Measurements from ENCODE around the gene TIMP2. TPM values are rescaled to one million over a fixed set of nuclear protein-coding genes. Genes with fewer than 3 reads are reported as not detected.
A peak's percentile ranks its signal among the peaks of the same experiment; 100 is the strongest.

Gene TIMP2
- total and polyA plus RNA-seq, 2 of the 13 experiments (the other 11 are each of a cell fraction or from before 2014, with no cell fraction given) = 3.8 to 8.5 TPM

GRCh38 chr17:78908426-78908825 is 16.8 kb downstream of the TIMP2 start:
- no peak overlapping the region for H3K4me2 ChIP-seq (ENCODE audit: low read depth, low read length)
- POLR2A ChIA-PET = interaction anchor here (0.9 to 1.3 kb wide), 3 partner anchors 12 to 71 kb away, joined by 3 to 4 read pairs (median 3); partner anchors contain the start of gene LGALS3BP
- CTCF ChIA-PET (ENCODE audit: low intra/inter-chr PET ratio, low total read pairs) = no interaction called here
- 16% methylated on average over 4 of the region's 4 CpGs for WGBS (ENCODE audit: low lambda C conversion rate)
- intact Hi-C loops (cut with micrococcal nuclease; ENCODE audit: unreplicated experiment) = no loop called here
- H2AFZ ChIP-seq (ENCODE audit: low read length) = no peak overlapping the region
- ATAC-seq (no peak; the same call in 2 of the 3 replicates), FAIRE-seq (no peak), DNase-seq (ENCODE audit: low spot score) (peak; percentile 33)
- peaks cover 16% of the 10 kb centered on the region for H3K4me1 ChIP-seq (ENCODE audit: insufficient read depth, low read length)
- no peaks in the 10 kb centered on the region for H4K20me1 ChIP-seq (ENCODE audit: insufficient read depth, low read length)
- H3K79me2 ChIP-seq (ENCODE audit: insufficient read depth, low read length) = no peaks in the 10 kb centered on the region
- peak; percentile 60 for TF ChIP-seq FOXA3 (CRISPR knock-in tag; IDR thresholded peaks at IDR 0.05)
- TF ChIP-seq HNF4G (IDR thresholded peaks at IDR 0.05; ENCODE audit: borderline replicate concordance, low read depth, low read length) = no peak
- TF ChIP-seq HNF4G (CRISPR knock-in tag; IDR thresholded peaks at IDR 0.05; ENCODE audit: borderline replicate concordance, low read depth) = no peak
- no peak for TF ChIP-seq PHF20 (CRISPR knock-in tag; IDR thresholded peaks at IDR 0.05)
- 0 out of 2 replicates have a peak, but pooled peaks have one; percentile 20 for TF ChIP-seq PATZ1 (CRISPR knock-in tag; IDR thresholded peaks at IDR 0.05)
- TF ChIP-seq FOXA1 (IDR thresholded peaks at IDR 0.05) = no peak
- TF ChIP-seq FOXA1 (CRISPR knock-in tag; IDR thresholded peaks at IDR 0.05) = peak; percentile 71
- 0 out of 2 replicates have a peak, but pooled peaks have one; percentile 26 for TF ChIP-seq GFI1 (CRISPR knock-in tag; IDR thresholded peaks at IDR 0.05; ENCODE audit: borderline replicate concordance)
- TF ChIP-seq ZNF281 (CRISPR knock-in tag; IDR thresholded peaks at IDR 0.05; ENCODE audit: borderline replicate concordance) = peak; percentile 61; the same call in 1 of the 2 replicates
- TF ChIP-seq ELF3 (CRISPR knock-in tag; IDR thresholded peaks at IDR 0.05) = 0 out of 2 replicates have a peak, but pooled peaks have one; percentile 9
- peak; percentile 40; the same call in 1 of the 2 replicates for TF ChIP-seq FOSL2 (CRISPR knock-in tag; IDR thresholded peaks at IDR 0.05)
- no peak overlapping the region for H3K4me3 ChIP-seq (replicated peaks in 1 of 3; ENCODE audit: insufficient read depth in 1 of 3, low read depth in 2 of 3, low read length in 3 of 3)
- no peak overlapping the region for H3K27ac ChIP-seq (ENCODE audit: extremely low read length, insufficient read depth, low read length)
- no peaks in the 10 kb centered on the region; a peak in 1 of 5 replicates for H3K36me3 ChIP-seq (replicated peaks in 1 of 2; ENCODE audit: control insufficient read depth in 1 of 2, insufficient read depth in 2 of 2, low read length in 2 of 2)
- H3K27me3 ChIP-seq (ENCODE audit: control insufficient read depth in 1 of 2, insufficient read depth in 2 of 2, low read length in 2 of 2) = no peaks in the 10 kb centered on the region
- H3K9ac ChIP-seq (ENCODE audit: insufficient read depth, low read depth, low read length) = no peak overlapping the region
- no peaks in the 10 kb centered on the region for H3K9me3 ChIP-seq (ENCODE audit: low read length)
- in situ Hi-C loops (cut with HindIII; ENCODE audit: extremely low pct_ligation_motif_present, low pct_unique_long_range_greater_than_20kb) = no loop called here
- BruUV-seq (replicated peaks) = no TSS peak
